GM12878 (cell line): ENCODE measurements around the gene MRPL22. TPM values are rescaled to one million over a fixed set of nuclear protein-coding genes. Genes with fewer than 3 reads are reported as not detected.

Experiments used
- ATAC-seq: fragments of 200-7000 bp; cut with Tn5 transposase; 3 replicates; pipeline ENCODE4 v1.9.1; 2020; ENCODE audit warnings: mild to moderate bottlenecking, moderate library complexity
- BruUV-seq: library from RNA; stranded (reverse); fragments of 400-500 nt; replicated peaks from 2 replicates; lab custom pipeline; 2021; lab: Mats Ljungman, UMichigan
- CTCF ChIA-PET: fragments of 300-600 bp; sonication (Branson Sonifier 250); formaldehyde crosslinking; extraction: SDS; loops from one replicate; lab custom pipeline; 2021; ENCODE audit warnings: inconsistent platforms; lab: Yijun Ruan, JAX
- POLR2A ChIA-PET: fragments of 350-600 bp; formaldehyde crosslinking; extraction: SDS; loops from one replicate; lab custom pipeline; 2021; ENCODE audit warnings: inconsistent platforms; lab: Charles Lee
- RAD21 ChIA-PET: fragments of 300-600 bp; sonication (Branson Sonifier 250); formaldehyde crosslinking; loops from one replicate; lab custom pipeline; 2023; ENCODE audit warnings: antibody characterized with exemption; ENCODE audit not compliant: unreplicated experiment; lab: Charles Lee
- SMC1A ChIA-PET: fragments of 300-600 bp; sonication (Branson Sonifier 250); formaldehyde crosslinking; loops from one replicate; lab custom pipeline; 2023; ENCODE audit not compliant: unreplicated experiment, uncharacterized antibody; lab: Charles Lee
- DNase-seq: peaks from one replicate; pipeline ENCODE4 v3.0.0-alpha.2; 2011; ENCODE audit warnings: low read depth, low spot score
- FAIRE-seq: peaks from 3 replicates; lab custom pipeline; 2011; peaks lifted over from hg19 to GRCh38; lab: Jason Lieb, UNC
- H2AFZ ChIP-seq: 2 replicates; pipeline ENCODE4 v1.6.0; 2011; ENCODE audit warnings: low read depth, low read length, control low read depth; ENCODE audit not compliant: control insufficient read depth
- H3K27ac ChIP-seq: 2 replicates; pipeline ENCODE4 v1.5.1; 2011; ENCODE audit warnings: control low read depth; ENCODE audit not compliant: control insufficient read depth, insufficient read depth
- H3K27me3 ChIP-seq, 2 experiments: replicated peaks in 1 of 2; 2 replicates each; pipeline versions ENCODE4 v1.6.0 to v1.6.1; 2011; ENCODE audit warnings: low read length in 1 of 2; ENCODE audit not compliant: control insufficient read depth in 2 of 2, insufficient read depth in 2 of 2
- H3K36me3 ChIP-seq, 2 experiments: 2 replicates each; pipeline ENCODE4 v1.5.1; 2011; ENCODE audit warnings: low read length in 1 of 2; ENCODE audit not compliant: control insufficient read depth in 2 of 2, insufficient read depth in 2 of 2
- H3K4me1 ChIP-seq: 2 replicates; pipeline ENCODE4 v1.6.1; 2011; ENCODE audit warnings: mild to moderate bottlenecking, low read length, moderate library complexity, mixed read lengths; ENCODE audit not compliant: control insufficient read depth, insufficient read depth
- H3K4me2 ChIP-seq: 2 replicates; pipeline ENCODE4 v1.6.0; 2011; ENCODE audit warnings: control low read depth; ENCODE audit not compliant: control insufficient read depth, insufficient read depth
- H3K4me3 ChIP-seq: fragments of 200-600 bp; sonication (generic); 2 replicates; pipeline ENCODE4 v1.5.1; 2016
- H3K79me2 ChIP-seq: 2 replicates; pipeline ENCODE4 v1.6.0; 2011; ENCODE audit warnings: low read length; ENCODE audit not compliant: control insufficient read depth, insufficient read depth
- H3K9ac ChIP-seq: 2 replicates; pipeline ENCODE4 v1.8.0; 2011; ENCODE audit warnings: low read length, control low read depth, mixed read lengths; ENCODE audit not compliant: control insufficient read depth, insufficient read depth
- H3K9me3 ChIP-seq: replicated peaks from 3 replicates; pipeline ENCODE4 v1.5.1; 2011; ENCODE audit warnings: mild to moderate bottlenecking, low read length; ENCODE audit not compliant: control insufficient read depth, insufficient read depth
- H4K20me1 ChIP-seq: 2 replicates; pipeline ENCODE4 v1.6.0; 2011; ENCODE audit not compliant: control insufficient read depth, insufficient read depth
- ASH2L ChIP-seq: fragments of 300-600, 200-600 bp; sonication (generic); IDR thresholded peaks from 2 replicates; pipeline ENCODE4 v1.6.1; 2017; ENCODE audit warnings: low read depth, mild to moderate bottlenecking, borderline replicate concordance
- POLR2A ChIP-seq: IDR thresholded peaks from 2 replicates; pipeline ENCODE4 v1.6.1; 2011; ENCODE audit warnings: low read depth, mild to moderate bottlenecking, low read length
- WGBS: methylation state at CpG from one replicate; pipeline ENCODE4 v1.1.6; 2016; ENCODE audit warnings: low lambda C conversion rate; ENCODE audit not compliant: insufficient replicate concordance, insufficient coverage; ENCODE audit errors: missing lambda C conversion rate; 5-methylcytosine and 5-hydroxymethylcytosine counted together
- in situ Hi-C: fragments of 300-500 bp; cut with MboI; formaldehyde crosslinking; loops from 9 replicates; pipeline ENCODE4 v1.14.3; 2018; ENCODE audit warnings: mixed read lengths
- intact Hi-C: fragments of 100-400 bp; cut with micrococcal nuclease; formaldehyde crosslinking; loops from one replicate; pipeline ENCODE4 v1.14.2; 2022; ENCODE audit not compliant: unreplicated experiment
- polyA plus RNA-seq, 11 experiments: library from polyadenylated mRNA; depleted of rRNA in 4 of 11; unstranded in 6 of 11; stranded (reverse) in 5 of 11; fragments of >200 nt; fragmentation: Nextera tagmentation in 4 of 11; fragmentation: Illumina TruSeq in 1 of 11; extraction: Ambion mirVana in 4 of 11; extraction: Trizol in 1 of 11; gene quantifications; 1 replicate in 1 of 11; 2 replicates in 10 of 11; pipeline versions ENCODE4 v1.2.1 to v1.2.3, GENCODE V29; 2011 to 2016; ENCODE audit warnings: inconsistent platforms in 2 of 11, missing spikeins in 2 of 11, low read depth in 1 of 11
- total RNA-seq, 4 experiments: library from RNA; depleted of rRNA in 3 of 4; stranded (reverse); fragments of >200 nt in 3 of 4; fragmentation: Illumina TruSeq in 1 of 4; extraction: Trizol in 1 of 4; gene quantifications; 2 replicates each; pipeline versions ENCODE4 v1.2.1 to v1.2.3, GENCODE V29; 2013 to 2021
- TF ChIP-seq, protein P1 (sequence below), 3 experiments: IDR thresholded peaks in 2 of 3; conservative IDR thresholded peaks in 1 of 3; 2 replicates each; pipeline ENCODE4 v1.5.1; 2011; ENCODE audit warnings: low read depth in 3 of 3, low read length in 3 of 3, mild to moderate bottlenecking in 3 of 3, control low read depth in 2 of 3, moderate library complexity in 2 of 3, inconsistent platforms in 1 of 3, mixed read lengths in 1 of 3; ENCODE audit not compliant: control insufficient read depth in 2 of 3, insufficient read depth in 1 of 3; ENCODE audit errors: extremely low read depth in 1 of 3

Gene MRPL22
- total and polyA plus RNA-seq, 10 of the 15 experiments (the other 5 are each of a cell fraction or from before 2014, with no cell fraction given) = 29.7 to 318 (median 93.4) TPM

DNA sequence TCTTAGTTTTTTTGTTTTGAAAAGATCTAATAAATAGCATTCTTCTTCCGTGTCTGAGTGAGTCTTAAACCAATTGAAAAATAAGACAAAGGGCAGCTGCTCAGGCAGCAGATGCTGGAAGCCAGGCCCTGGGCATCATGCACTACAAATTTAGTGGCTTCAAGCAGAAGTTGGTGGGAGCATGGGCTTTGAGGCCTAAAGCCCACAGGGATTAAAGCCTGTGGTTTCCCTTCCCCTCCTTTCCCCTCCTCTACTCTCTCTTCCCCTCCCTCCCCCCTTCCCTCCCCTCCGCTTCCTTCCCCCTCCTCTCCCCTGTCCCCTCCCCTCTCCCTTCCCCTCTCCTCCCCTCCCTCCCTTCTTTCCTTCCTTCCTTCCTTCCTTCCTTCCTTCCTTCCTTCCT, 52.6 kb downstream of the MRPL22 start:
- Histone ChIP-seq H3K4me1 (no peaks in the 10 kb centered on the region), H3K9me3 (no peaks in the 10 kb centered on the region), H3K36me3 (no peaks in the 10 kb centered on the region), H3K79me2 (no peaks in the 10 kb centered on the region), H3K4me2 (no peak overlapping the region), H3K27me3 (no peaks in the 10 kb centered on the region; a peak in 1 of 4 replicates), H3K9ac (no peak overlapping the region), H3K4me3 (no peak overlapping the region), H4K20me1 (no peaks in the 10 kb centered on the region), H3K27ac (no peak overlapping the region), H2AFZ (no peak overlapping the region)
- 0% methylated on average over 1 of the region's 2 CpGs for WGBS
- no peak for FAIRE-seq
- ChIA-PET RAD21 (no interaction called here), CTCF (no interaction called here), POLR2A (no interaction called here), SMC1A (interaction anchor here (0.6 kb wide), 1 partner anchor 149 kb away, joined by 3 read pairs; no protein-coding TSS in a partner anchor)
- no peak for ATAC-seq
- intact Hi-C loops = no loop called here
- DNase-seq = no peak
- BruUV-seq = no TSS peak
- in situ Hi-C loops = no loop called here
- no peak for TF ChIP-seq POLR2A

- in situ Hi-C loops = no loop called here
- TF ChIP-seq, protein P1, sequence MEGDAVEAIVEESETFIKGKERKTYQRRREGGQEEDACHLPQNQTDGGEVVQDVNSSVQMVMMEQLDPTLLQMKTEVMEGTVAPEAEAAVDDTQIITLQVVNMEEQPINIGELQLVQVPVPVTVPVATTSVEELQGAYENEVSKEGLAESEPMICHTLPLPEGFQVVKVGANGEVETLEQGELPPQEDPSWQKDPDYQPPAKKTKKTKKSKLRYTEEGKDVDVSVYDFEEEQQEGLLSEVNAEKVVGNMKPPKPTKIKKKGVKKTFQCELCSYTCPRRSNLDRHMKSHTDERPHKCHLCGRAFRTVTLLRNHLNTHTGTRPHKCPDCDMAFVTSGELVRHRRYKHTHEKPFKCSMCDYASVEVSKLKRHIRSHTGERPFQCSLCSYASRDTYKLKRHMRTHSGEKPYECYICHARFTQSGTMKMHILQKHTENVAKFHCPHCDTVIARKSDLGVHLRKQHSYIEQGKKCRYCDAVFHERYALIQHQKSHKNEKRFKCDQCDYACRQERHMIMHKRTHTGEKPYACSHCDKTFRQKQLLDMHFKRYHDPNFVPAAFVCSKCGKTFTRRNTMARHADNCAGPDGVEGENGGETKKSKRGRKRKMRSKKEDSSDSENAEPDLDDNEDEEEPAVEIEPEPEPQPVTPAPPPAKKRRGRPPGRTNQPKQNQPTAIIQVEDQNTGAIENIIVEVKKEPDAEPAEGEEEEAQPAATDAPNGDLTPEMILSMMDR (IDR thresholded peaks at IDR 0.05 in 2 of 3, conservative IDR thresholded peaks at IDR 0.05 in 1 of 3; ENCODE audit: control insufficient read depth in 2 of 3, extremely low read depth in 1 of 3, insufficient read depth in 1 of 3, low read depth in 3 of 3, low read length in 3 of 3) = 0 out of 6 replicates have a peak, but pooled peaks of 1 of the 3 experiments have one; percentile 3
- TF ChIP-seq ASH2L = no peak
- TF ChIP-seq, all 136 proteins: peak for 1
Measured at GRCh38 chr5:154995679-154996078, 54.8 kb downstream of the MRPL22 start.

More at GRCh38 chr5:154995679-154996078, 54.8 kb downstream of the MRPL22 start:
- H3K27me3 ChIP-seq = no peaks in the 10 kb centered on the region; a peak in 1 of 4 replicates
- ChIA-PET SMC1A (interaction anchor here (0.6 to 1.1 kb wide), 3 partner anchors 33 to 489 kb away, joined by 3 to 5 read pairs (median 3); no protein-coding TSS in a partner anchor), RAD21 (no interaction called here), CTCF (interaction anchor here (0.6 to 1.8 kb wide), 2 partner anchors 346 to 363 kb away, joined by 3 to 6 read pairs; no protein-coding TSS in a partner anchor), POLR2A (interaction anchor here (0.6 to 1.1 kb wide), 2 partner anchors 9 to 26 kb away, joined by 3 read pairs; no protein-coding TSS in a partner anchor)
- H3K27ac ChIP-seq = no peak overlapping the region
- no peaks in the 10 kb centered on the region for H3K9me3 ChIP-seq
- DNase-seq = no peak
- ATAC-seq = no peak
- BruUV-seq = no TSS peak
- H3K79me2 ChIP-seq = no peaks in the 10 kb centered on the region
- WGBS = 20% methylated on average over 4 of the region's 4 CpGs
- H3K4me2 ChIP-seq = no peak overlapping the region
- no peak overlapping the region for H3K9ac ChIP-seq
- FAIRE-seq = no peak
- H3K4me3 ChIP-seq = no peak overlapping the region
- no peaks in the 10 kb centered on the region for H4K20me1 ChIP-seq
- H3K36me3 ChIP-seq = no peaks in the 10 kb centered on the region
- intact Hi-C loops = no loop called here
- H2AFZ ChIP-seq = no peak overlapping the region
- no peaks in the 10 kb centered on the region for H3K4me1 ChIP-seq
